Keratinocyte (primary cell): ENCODE measurements around the gene PEPD. TPM values are rescaled to one million over a fixed set of nuclear protein-coding genes. Genes with fewer than 3 reads are reported as not detected.

Experiments used
- DNase-seq: peaks from one replicate; pipeline ENCODE4 v3.0.0-alpha.2; 2011; ENCODE audit warnings: low read depth, missing footprints, low spot score
- FAIRE-seq: peaks from 2 replicates; lab custom pipeline; 2011; peaks lifted over from hg19 to GRCh38; lab: Jason Lieb, UNC
- H2AFZ ChIP-seq: 2 replicates; pipeline ENCODE4 v1.6.0; 2012; ENCODE audit warnings: low read length, control low read depth, inconsistent platforms; ENCODE audit not compliant: control insufficient read depth
- H3K27ac ChIP-seq: 2 replicates; pipeline ENCODE4 v1.5.1; 2011; ENCODE audit warnings: low read length; ENCODE audit not compliant: control insufficient read depth, insufficient read depth
- H3K27me3 ChIP-seq: 3 replicates; pipeline ENCODE4 v1.6.0; 2011; ENCODE audit warnings: low read length; ENCODE audit not compliant: control insufficient read depth, insufficient read depth; ENCODE audit errors: extremely low read depth
- H3K36me3 ChIP-seq, 2 experiments: 2 replicates in 1 of 2; 3 replicates in 1 of 2; pipeline ENCODE4 v1.5.1; 2011; ENCODE audit warnings: low read length in 2 of 2, mild to moderate bottlenecking in 1 of 2; ENCODE audit not compliant: control insufficient read depth in 2 of 2, insufficient read depth in 2 of 2; ENCODE audit errors: extremely low read depth in 1 of 2
- H3K4me1 ChIP-seq: 3 replicates; pipeline ENCODE4 v1.5.1; 2011; ENCODE audit warnings: low read length; ENCODE audit not compliant: control insufficient read depth, insufficient read depth; ENCODE audit errors: extremely low read depth
- H3K4me2 ChIP-seq: 3 replicates; pipeline ENCODE4 v1.6.0; 2011; ENCODE audit warnings: low read depth, low read length; ENCODE audit not compliant: control insufficient read depth, insufficient read depth; ENCODE audit errors: extremely low read depth
- H3K4me3 ChIP-seq, 3 experiments: fragments of 200-600 bp in 1 of 3; sonication (generic) in 1 of 3; 2 replicates in 2 of 3; 3 replicates in 1 of 3; pipeline ENCODE4 v1.5.1; 2011 to 2016; ENCODE audit warnings: low read length in 3 of 3, mild to moderate bottlenecking in 3 of 3, control low read depth in 2 of 3, inconsistent platforms in 1 of 3, low read depth in 1 of 3, mixed read lengths in 1 of 3, mixed run types in 1 of 3, moderate library complexity in 1 of 3; ENCODE audit not compliant: control insufficient read depth in 2 of 3, insufficient read depth in 2 of 3; ENCODE audit errors: extremely low read depth in 1 of 3
- H3K79me2 ChIP-seq: 2 replicates; pipeline ENCODE4 v1.6.0; 2012; ENCODE audit warnings: low read length; ENCODE audit not compliant: control insufficient read depth, insufficient read depth
- H3K9ac ChIP-seq: 3 replicates; pipeline ENCODE4 v1.6.0; 2011; ENCODE audit warnings: low read length; ENCODE audit not compliant: control insufficient read depth, insufficient read depth; ENCODE audit errors: extremely low read depth
- H3K9me1 ChIP-seq: 3 replicates; pipeline ENCODE4 v1.6.0; 2011; ENCODE audit warnings: low read length; ENCODE audit not compliant: control insufficient read depth, insufficient read depth; ENCODE audit errors: extremely low read depth
- H3K9me3 ChIP-seq: 2 replicates; pipeline ENCODE4 v1.5.1; 2012; ENCODE audit warnings: low read depth, low read length; ENCODE audit not compliant: control insufficient read depth
- H4K20me1 ChIP-seq: 3 replicates; pipeline ENCODE4 v1.6.0; 2011; ENCODE audit warnings: low read length; ENCODE audit not compliant: control insufficient read depth, insufficient read depth; ENCODE audit errors: extremely low read depth
- CTCF ChIP-seq, 3 experiments: IDR thresholded peaks in 1 of 3; conservative IDR thresholded peaks in 1 of 3; optimal IDR thresholded peaks in 1 of 3; 2 replicates in 2 of 3; 3 replicates in 1 of 3; pipeline versions ENCODE3 to v1.5.1; 2011; ENCODE audit warnings: low read length in 3 of 3, mild to moderate bottlenecking in 3 of 3, moderate library complexity in 2 of 3, control low read depth in 1 of 3, inconsistent platforms in 1 of 3; ENCODE audit not compliant: insufficient read depth in 2 of 3; ENCODE audit errors: extremely low read depth in 1 of 3
- EZH2 ChIP-seq: IDR thresholded peaks from one replicate; pipeline ENCODE4 v1.6.1; 2012; ENCODE audit warnings: inconsistent platforms, mild to moderate bottlenecking, low read length, moderate library complexity
- dilution Hi-C: fragments of 300-500 bp; cut with MboI; formaldehyde crosslinking; loops from one replicate; pipeline ENCODE4 v1.7.0; 2020; ENCODE audit warnings: low sequenced_read_pairs; ENCODE audit not compliant: extremely low pct_ligation_motif_present
- polyA plus RNA-seq, 5 experiments: library from polyadenylated mRNA; depleted of rRNA in 3 of 5; stranded (reverse) in 3 of 5; stranded (forward) in 1 of 5; unstranded in 1 of 5; fragments of >200 nt; gene quantifications; 1 replicate in 1 of 5; 2 replicates in 3 of 5; 3 replicates in 1 of 5; pipeline versions ENCODE4 v1.2.1 to v1.2.3, GENCODE V29; 2011 to 2012; ENCODE audit warnings: missing spikeins in 2 of 5, low read depth in 1 of 5, low replicate concordance in 1 of 5

The PEPD gene
- polyA plus RNA-seq, 1 donor (not counting 4 experiments of a cell fraction or from before 2014, with no cell fraction given) = 36.9 TPM

- H3K36me3 ChIP-seq = peaks cover 0 to 3% of the 10 kb centered on the region in 2 experiments
- H3K4me3 ChIP-seq = no peak overlapping the region
- H3K9ac ChIP-seq = no peak overlapping the region
Observed at GRCh38 chr19:33487901-33488800, 33.4 kb downstream of the PEPD start.

DNA sequence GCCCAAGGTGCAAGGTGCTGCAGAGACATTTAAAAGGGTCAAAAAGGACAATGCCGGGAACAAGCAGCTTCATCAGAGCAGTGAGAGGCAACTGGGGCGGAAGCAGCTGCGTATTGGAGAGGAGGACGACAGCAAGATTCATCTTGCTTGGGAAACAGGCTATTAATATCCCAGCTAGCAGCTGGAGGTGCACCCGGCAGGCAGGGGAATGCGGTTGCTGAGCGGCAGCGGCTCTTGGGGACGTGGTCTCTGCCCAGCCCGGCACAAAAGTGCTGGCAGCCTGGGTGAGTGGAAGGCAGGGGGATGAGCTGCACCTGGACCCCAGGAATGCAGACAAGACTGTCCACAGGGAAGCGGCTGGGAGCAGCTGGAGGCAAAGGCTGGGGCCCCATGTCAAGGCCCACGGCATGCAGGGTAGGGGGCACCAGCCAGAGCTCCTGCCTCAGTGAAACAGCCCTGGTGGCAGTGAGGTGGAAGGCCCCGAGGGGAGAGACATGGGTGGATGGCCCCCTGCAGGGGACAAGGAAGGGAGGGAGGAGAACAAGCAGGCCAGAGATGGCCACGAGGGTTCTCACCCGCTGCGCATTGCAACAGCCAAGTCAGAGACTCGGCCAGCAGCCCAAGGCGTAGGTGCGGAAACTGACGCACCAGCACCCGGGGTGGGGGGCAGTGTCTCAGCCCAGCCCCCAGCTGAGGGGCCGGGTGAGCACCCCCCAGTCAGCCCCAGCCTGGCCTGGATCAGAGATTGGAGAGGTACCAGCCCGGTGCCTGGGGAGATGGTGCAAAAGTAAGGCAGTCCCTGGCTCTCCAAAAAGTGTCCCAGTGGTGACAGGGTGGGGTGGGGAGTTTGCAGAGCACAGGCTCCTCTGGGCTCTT lies 34.4 kb downstream of the PEPD start:
- Histone ChIP-seq H2AFZ (no peak overlapping the region), H3K9ac (no peak overlapping the region), H4K20me1 (no peaks in the 10 kb centered on the region), H3K36me3 (peaks cover 0 to 3% of the 10 kb centered on the region in 2 experiments), H3K27ac (no peak overlapping the region), H3K9me1 (no peaks in the 10 kb centered on the region), H3K4me2 (no peak overlapping the region), H3K79me2 (no peaks in the 10 kb centered on the region), H3K27me3 (no peaks in the 10 kb centered on the region), H3K4me3 (no peak overlapping the region), H3K4me1 (no peaks in the 10 kb centered on the region), H3K9me3 (no peaks in the 10 kb centered on the region)
- DNase-seq (no peak), FAIRE-seq (no peak)
- dilution Hi-C loops = no loop called here
- TF ChIP-seq CTCF (optimal IDR thresholded peaks at IDR 0.05 in 1 of 3, IDR thresholded peaks at IDR 0.05 in 1 of 3, conservative IDR thresholded peaks at IDR 0.05 in 1 of 3; ENCODE audit: extremely low read depth in 1 of 3, insufficient read depth in 2 of 3, low read length in 3 of 3) = no peak
- no peak for TF ChIP-seq EZH2

More at GRCh38 chr19:33487901-33488800, 33.4 kb downstream of the PEPD start:
- Histone ChIP-seq H2AFZ (no peak overlapping the region), H3K4me1 (no peaks in the 10 kb centered on the region), H3K9me1 (no peaks in the 10 kb centered on the region), H3K4me2 (no peak overlapping the region), H3K9me3 (no peaks in the 10 kb centered on the region), H4K20me1 (no peaks in the 10 kb centered on the region), H3K27me3 (no peaks in the 10 kb centered on the region), H3K79me2 (no peaks in the 10 kb centered on the region), H3K27ac (no peak overlapping the region)
- no peak for FAIRE-seq
- no peak for DNase-seq
- TF ChIP-seq EZH2 = no peak
- TF ChIP-seq CTCF (optimal IDR thresholded peaks at IDR 0.05 in 1 of 3, IDR thresholded peaks at IDR 0.05 in 1 of 3, conservative IDR thresholded peaks at IDR 0.05 in 1 of 3; ENCODE audit: extremely low read depth in 1 of 3, insufficient read depth in 2 of 3, low read length in 3 of 3) = no peak
- dilution Hi-C loops = no loop called here
